Mesenchymal stem cell (in vitro differentiated cells and primary cell): ENCODE results near the gene RAB20.

Source experiments
- DNase-seq: peaks from one replicate; pipeline ENCODE4 v3.0.0-alpha.2; 2013
- H2AFZ ChIP-seq: one replicate; pipeline ENCODE4 v1.6.1; 2013; ENCODE audit warnings: low read depth, mild to moderate bottlenecking, control low read depth, inconsistent platforms, low read length, moderate library complexity
- H2AK5ac ChIP-seq: 2 replicates; pipeline ENCODE4 v1.6.1; 2013; ENCODE audit warnings: low read length, moderate library complexity, mild to moderate bottlenecking, inconsistent platforms; ENCODE audit not compliant: severe bottlenecking
- H2BK120ac ChIP-seq: one replicate; pipeline ENCODE4 v1.6.1; 2013; ENCODE audit warnings: low read depth, mild to moderate bottlenecking, inconsistent platforms, low read length, moderate library complexity
- H2BK12ac ChIP-seq, 2 experiments: one replicate each; pipeline ENCODE4 v1.6.1; 2013; ENCODE audit warnings: inconsistent platforms in 2 of 2, low read length in 2 of 2, mild to moderate bottlenecking in 2 of 2, moderate library complexity in 2 of 2, control low read depth in 1 of 2
- H2BK15ac ChIP-seq: one replicate; pipeline ENCODE4 v1.6.1; 2013; ENCODE audit warnings: mild to moderate bottlenecking, low read depth, inconsistent platforms; ENCODE audit not compliant: poor library complexity, severe bottlenecking
- H2BK5ac ChIP-seq: 2 replicates; pipeline ENCODE4 v1.6.1; 2013; ENCODE audit warnings: low read depth, mild to moderate bottlenecking, low read length, control low read depth, inconsistent platforms; ENCODE audit not compliant: poor library complexity, severe bottlenecking
- H3K14ac ChIP-seq, 2 experiments: one replicate each; pipeline ENCODE4 v1.6.1; 2013; ENCODE audit warnings: inconsistent platforms in 2 of 2, low read length in 2 of 2, control low read depth in 1 of 2, mild to moderate bottlenecking in 1 of 2, moderate library complexity in 1 of 2
- H3K18ac ChIP-seq, 2 experiments: one replicate each; pipeline ENCODE4 v1.6.1; 2013; ENCODE audit warnings: inconsistent platforms in 2 of 2, low read length in 2 of 2, control low read depth in 1 of 2, low read depth in 1 of 2, mild to moderate bottlenecking in 1 of 2
- H3K23ac ChIP-seq, 2 experiments: one replicate each; pipeline ENCODE4 v1.6.1; 2013; ENCODE audit warnings: inconsistent platforms in 2 of 2, low read length in 2 of 2, mild to moderate bottlenecking in 2 of 2, moderate library complexity in 2 of 2, control low read depth in 1 of 2
- H3K27ac ChIP-seq: 2 replicates; pipeline ENCODE4 v1.5.1; 2013; ENCODE audit warnings: mild to moderate bottlenecking, moderate library complexity, low read length, control low read depth, inconsistent platforms; ENCODE audit not compliant: poor library complexity, severe bottlenecking
- H3K27me3 ChIP-seq, 2 experiments: 2 replicates each; pipeline versions ENCODE4 v1.6.1 to v1.7.0; 2013; ENCODE audit warnings: low read length in 2 of 2, mild to moderate bottlenecking in 2 of 2, moderate library complexity in 2 of 2, control low read depth in 1 of 2, inconsistent platforms in 1 of 2; ENCODE audit not compliant: control insufficient read depth in 1 of 2, insufficient read depth in 1 of 2
- H3K36me3 ChIP-seq, 2 experiments: 2 replicates each; pipeline versions ENCODE4 v1.6.1 to v1.7.0; 2013; ENCODE audit warnings: low read length in 2 of 2, control low read depth in 1 of 2, inconsistent platforms in 1 of 2, low read depth in 1 of 2, mild to moderate bottlenecking in 1 of 2; ENCODE audit not compliant: insufficient read depth in 2 of 2, control insufficient read depth in 1 of 2
- H3K4ac ChIP-seq, 2 experiments: one replicate each; pipeline ENCODE4 v1.6.1; 2013; ENCODE audit warnings: inconsistent platforms in 2 of 2, low read length in 2 of 2, mild to moderate bottlenecking in 2 of 2, moderate library complexity in 2 of 2, control low read depth in 1 of 2, low read depth in 1 of 2
- H3K4me1 ChIP-seq: 2 replicates; pipeline ENCODE4 v1.6.1; 2013; ENCODE audit warnings: low read depth, low read length, control low read depth; ENCODE audit not compliant: control insufficient read depth, insufficient read depth
- H3K4me2 ChIP-seq: 2 replicates; pipeline ENCODE4 v1.6.1; 2013; ENCODE audit warnings: low read length, mild to moderate bottlenecking, inconsistent platforms; ENCODE audit not compliant: poor library complexity, severe bottlenecking
- H3K4me3 ChIP-seq, 2 experiments: 2 replicates each; pipeline versions ENCODE4 v1.5.1 to v1.7.0; 2013; ENCODE audit warnings: low read length in 2 of 2, mild to moderate bottlenecking in 2 of 2, control low read depth in 1 of 2, low read depth in 1 of 2; ENCODE audit not compliant: insufficient read depth in 1 of 2
- H3K79me1 ChIP-seq: replicated peaks from 2 replicates; pipeline ENCODE4 v1.6.1; 2013; ENCODE audit warnings: mild to moderate bottlenecking, control low read depth, low read length, inconsistent platforms; ENCODE audit not compliant: poor library complexity, severe bottlenecking
- H3K9ac ChIP-seq: 2 replicates; pipeline ENCODE4 v1.7.0; 2013; ENCODE audit warnings: mild to moderate bottlenecking, low read length, moderate library complexity
- H3K9me3 ChIP-seq: 2 replicates; pipeline ENCODE4 v1.7.0; 2013; ENCODE audit warnings: mild to moderate bottlenecking, low read length; ENCODE audit not compliant: control insufficient read depth
- H4K8ac ChIP-seq: one replicate; pipeline ENCODE4 v1.6.1; 2013; ENCODE audit warnings: inconsistent platforms, mild to moderate bottlenecking, low read length, moderate library complexity
- H4K91ac ChIP-seq: one replicate; pipeline ENCODE4 v1.6.1; 2013; ENCODE audit warnings: mild to moderate bottlenecking, low read length, inconsistent platforms
- WGBS: methylation state at CpG from one replicate; pipeline ENCODE4 v1.1.7; 2013; ENCODE audit warnings: mixed read lengths; 5-methylcytosine and 5-hydroxymethylcytosine counted together

Gene RAB20

DNA sequence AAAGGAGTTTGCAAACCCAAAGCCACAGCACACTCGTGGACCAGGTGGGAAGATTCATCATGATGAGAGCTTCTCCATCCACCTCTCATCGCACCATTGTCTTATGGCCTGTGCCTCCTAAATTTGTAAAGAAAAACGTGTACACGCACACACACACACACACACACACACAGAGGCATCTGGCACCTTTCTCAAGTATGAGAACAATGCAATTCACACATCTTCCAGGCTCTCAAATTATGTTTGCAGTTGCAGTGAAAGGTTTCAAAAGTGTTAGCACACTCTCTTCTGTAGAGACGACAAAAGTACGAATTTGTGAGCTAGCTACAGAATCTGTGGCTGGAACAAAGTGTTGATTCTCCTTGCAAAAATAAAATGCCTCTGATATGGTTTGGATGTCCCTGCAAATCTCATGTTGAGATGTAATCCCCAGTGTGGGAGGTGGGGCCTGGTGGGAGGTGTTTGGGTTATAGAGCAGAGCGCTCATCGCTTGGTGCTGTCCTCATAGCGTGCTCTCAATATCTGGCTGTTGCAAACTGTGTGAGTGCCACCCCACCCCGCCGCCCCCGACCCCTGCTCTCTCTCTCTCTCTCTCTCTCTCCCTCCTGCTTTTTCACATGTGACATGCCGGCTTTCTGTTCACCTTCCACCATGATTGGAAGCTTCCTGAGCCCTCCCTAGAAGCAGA, 21.8 kb upstream of the RAB20 start:
- Histone ChIP-seq H2BK5ac (no peak overlapping the region), H4K91ac (no peak overlapping the region), H3K36me3 (no peaks in the 10 kb centered on the region), H3K18ac (no peak overlapping the region), H3K14ac (peak overlapping the region in 1 of 2 experiments; percentile 60), H3K4ac (no peak overlapping the region), H2BK120ac (no peak overlapping the region), H3K9ac (no peak overlapping the region), H3K4me2 (no peak overlapping the region), H3K79me1 (no peaks in the 10 kb centered on the region), H3K9me3 (no peaks in the 10 kb centered on the region), H3K27me3 (no peaks in the 10 kb centered on the region), H2AK5ac (no peak overlapping the region), H2AFZ (no peak overlapping the region), H3K4me1 (peaks cover 2% of the 10 kb centered on the region), H2BK12ac (no peak overlapping the region), H4K8ac (no peak overlapping the region), H3K23ac (no peak overlapping the region), H3K27ac (no peak overlapping the region), H3K4me3 (no peak overlapping the region), H2BK15ac (no peak overlapping the region)
- WGBS: 92% methylated on average over 12 of the region's 13 CpGs
- DNase-seq: no peak

DNA sequence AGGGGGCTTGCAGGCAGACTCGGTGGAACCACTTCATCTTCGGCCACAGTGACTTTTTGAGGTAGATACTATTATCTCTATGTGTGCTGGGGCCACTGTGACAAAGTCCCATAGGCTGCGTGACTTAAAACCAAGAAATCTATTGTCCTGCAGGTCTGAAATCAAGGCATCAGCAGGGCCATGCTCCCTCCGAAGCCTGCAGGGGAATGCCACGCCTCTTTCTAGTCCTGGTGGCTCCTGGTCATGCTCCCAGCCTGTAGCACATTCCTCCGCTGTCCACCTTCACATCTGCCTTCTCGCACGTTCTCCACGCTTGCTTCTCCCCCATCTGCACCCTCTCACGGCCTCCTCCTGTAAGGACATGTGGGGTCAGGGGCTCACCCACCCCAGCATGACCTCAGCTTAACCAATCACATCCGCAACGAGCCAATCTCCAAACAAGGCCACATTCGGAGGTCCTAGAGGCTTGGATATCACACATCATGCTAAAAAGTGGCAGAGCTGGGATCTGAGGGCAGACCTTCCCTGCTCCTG, 21.0 kb upstream of the RAB20 start:
- no peak overlapping the region for H4K91ac ChIP-seq
- H2BK12ac ChIP-seq: no peak overlapping the region
- H2AFZ ChIP-seq: no peak overlapping the region
- no peak overlapping the region for H3K23ac ChIP-seq
- H3K36me3 ChIP-seq: no peaks in the 10 kb centered on the region
- no peak overlapping the region for H3K27ac ChIP-seq
- H3K4me2 ChIP-seq: peak overlapping the region; percentile 7
- H3K9me3 ChIP-seq: no peaks in the 10 kb centered on the region
- H3K9ac ChIP-seq: no peak overlapping the region
- peak overlapping the region in 1 of 2 experiments; percentile 17 for H3K18ac ChIP-seq
- H3K4me1 ChIP-seq: peaks cover 2% of the 10 kb centered on the region
- no peak overlapping the region for H4K8ac ChIP-seq
- WGBS: 89% methylated on average over 13 of the region's 13 CpGs
- no peak overlapping the region for H3K4ac ChIP-seq
- H3K14ac ChIP-seq: no peak overlapping the region
- H2AK5ac ChIP-seq: no peak overlapping the region
- no peak overlapping the region for H2BK120ac ChIP-seq
- H2BK15ac ChIP-seq: no peak overlapping the region
- DNase-seq: no peak
- no peaks in the 10 kb centered on the region for H3K79me1 ChIP-seq
- H3K27me3 ChIP-seq: no peaks in the 10 kb centered on the region
- no peak overlapping the region for H3K4me3 ChIP-seq
- H2BK5ac ChIP-seq: no peak overlapping the region

DNA sequence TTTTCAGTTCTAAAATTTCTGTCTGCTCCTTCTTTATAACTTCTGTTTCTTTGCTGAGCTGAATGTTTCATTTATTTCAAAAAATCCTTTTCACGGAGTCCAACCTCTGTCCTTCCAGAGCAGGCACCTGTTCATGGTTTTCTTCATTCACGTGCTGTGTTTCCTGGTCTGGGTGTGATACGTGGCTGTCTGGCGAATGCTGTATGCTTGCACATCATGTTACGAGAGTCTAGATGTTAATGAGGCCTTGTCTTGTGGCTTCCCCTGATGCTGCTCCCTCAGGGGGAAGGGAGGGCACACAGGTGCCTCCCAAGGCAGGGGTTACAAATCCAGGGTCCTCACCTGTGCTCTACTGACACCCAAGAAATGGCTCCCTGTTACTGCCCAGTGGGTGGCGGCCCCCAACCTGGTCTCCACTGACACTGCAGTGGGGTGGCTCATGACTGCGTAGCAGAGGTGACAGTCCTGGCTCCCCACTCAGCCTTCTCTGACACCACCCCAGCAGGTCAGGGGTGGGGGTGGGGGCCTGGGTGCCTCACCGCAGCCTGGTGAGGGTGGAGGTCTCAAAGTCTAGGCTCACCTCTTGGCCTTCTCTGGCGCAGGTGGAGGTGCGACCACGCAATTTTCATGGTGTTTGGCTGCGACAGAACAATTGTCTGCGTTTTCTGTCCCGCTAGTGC, 20.1 kb upstream of the RAB20 start:
- DNase-seq: no peak
- Histone ChIP-seq H3K79me1 (no peaks in the 10 kb centered on the region), H2BK15ac (peak overlapping the region; percentile 8), H2AK5ac (no peak overlapping the region), H2BK120ac (no peak overlapping the region), H3K4me1 (peaks cover 2% of the 10 kb centered on the region), H2AFZ (no peak overlapping the region), H3K27me3 (no peaks in the 10 kb centered on the region), H4K91ac (no peak overlapping the region), H2BK12ac (no peak overlapping the region), H2BK5ac (no peak overlapping the region), H3K4ac (no peak overlapping the region), H3K4me2 (no peak overlapping the region), H3K18ac (no peak overlapping the region), H3K23ac (no peak overlapping the region), H4K8ac (no peak overlapping the region), H3K36me3 (no peaks in the 10 kb centered on the region), H3K9ac (no peak overlapping the region), H3K4me3 (no peak overlapping the region), H3K27ac (no peak overlapping the region), H3K14ac (no peak overlapping the region), H3K9me3 (no peaks in the 10 kb centered on the region)
- 91% methylated on average over 14 of the region's 14 CpGs for WGBS

DNA sequence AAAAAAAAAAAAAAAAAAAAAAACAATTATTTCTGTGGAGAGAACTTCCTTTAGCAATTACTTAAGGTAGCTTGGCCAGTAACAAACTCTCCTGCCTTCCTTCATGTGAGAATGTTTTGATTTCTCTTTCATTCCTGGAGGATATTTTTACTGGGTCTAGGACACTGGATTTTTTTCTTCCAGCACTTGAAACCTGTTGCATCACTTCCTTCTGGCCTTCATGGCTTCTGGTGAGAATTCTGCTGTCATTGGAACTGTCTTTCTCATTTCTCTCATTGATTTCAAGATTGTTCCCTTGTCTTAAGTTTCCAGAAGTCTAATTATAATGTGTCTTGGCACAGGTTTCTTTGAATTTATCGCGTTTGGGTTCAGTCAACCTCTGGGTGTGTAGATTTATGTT, 19.3 kb upstream of the RAB20 start:
- Histone ChIP-seq H3K27ac (no peak overlapping the region), H2AK5ac (no peak overlapping the region), H4K91ac (no peak overlapping the region), H3K18ac (no peak overlapping the region), H3K4me1 (peaks cover 3% of the 10 kb centered on the region), H3K14ac (no peak overlapping the region), H2BK15ac (no peak overlapping the region), H3K23ac (no peak overlapping the region), H3K79me1 (no peaks in the 10 kb centered on the region), H3K4ac (no peak overlapping the region), H2BK120ac (no peak overlapping the region), H3K36me3 (no peaks in the 10 kb centered on the region), H2AFZ (no peak overlapping the region), H3K9me3 (no peaks in the 10 kb centered on the region), H3K9ac (no peak overlapping the region), H3K4me3 (no peak overlapping the region), H4K8ac (no peak overlapping the region), H3K27me3 (peaks cover 0 to 3% of the 10 kb centered on the region in 2 experiments), H2BK5ac (no peak overlapping the region), H3K4me2 (no peak overlapping the region), H2BK12ac (no peak overlapping the region)
- WGBS: 88% methylated on average over 2 of the region's 2 CpGs
- peak; percentile 61 for DNase-seq
